Measurements from ENCODE around the gene DUSP1. TPM values are rescaled to one million over a fixed set of nuclear protein-coding genes. Genes with fewer than 3 reads are reported as not detected.

Gene DUSP1
- total and polyA plus RNA-seq, 9 of the 15 experiments (the other 6 are each of a cell fraction or from before 2014, with no cell fraction given), result 2.1 to 14.2 (median 8.5) TPM

- TF ChIP-seq GTF2E2 (tag; IDR thresholded peaks at IDR 0.05), result no peak
- no peak for TF ChIP-seq ZNF217 (CRISPR knock-in tag; IDR thresholded peaks at IDR 0.05)
- TF ChIP-seq PHF20 (IDR thresholded peaks at IDR 0.05; ENCODE audit: partially characterized antibody), result peak; percentile 72
- TF ChIP-seq ZFP36 (IDR thresholded peaks at IDR 0.05; ENCODE audit: low read depth, low read length, partially characterized antibody), result no peak
- TF ChIP-seq PREB (CRISPR knock-in tag; IDR thresholded peaks at IDR 0.05), result no peak
- TF ChIP-seq, protein P1, sequence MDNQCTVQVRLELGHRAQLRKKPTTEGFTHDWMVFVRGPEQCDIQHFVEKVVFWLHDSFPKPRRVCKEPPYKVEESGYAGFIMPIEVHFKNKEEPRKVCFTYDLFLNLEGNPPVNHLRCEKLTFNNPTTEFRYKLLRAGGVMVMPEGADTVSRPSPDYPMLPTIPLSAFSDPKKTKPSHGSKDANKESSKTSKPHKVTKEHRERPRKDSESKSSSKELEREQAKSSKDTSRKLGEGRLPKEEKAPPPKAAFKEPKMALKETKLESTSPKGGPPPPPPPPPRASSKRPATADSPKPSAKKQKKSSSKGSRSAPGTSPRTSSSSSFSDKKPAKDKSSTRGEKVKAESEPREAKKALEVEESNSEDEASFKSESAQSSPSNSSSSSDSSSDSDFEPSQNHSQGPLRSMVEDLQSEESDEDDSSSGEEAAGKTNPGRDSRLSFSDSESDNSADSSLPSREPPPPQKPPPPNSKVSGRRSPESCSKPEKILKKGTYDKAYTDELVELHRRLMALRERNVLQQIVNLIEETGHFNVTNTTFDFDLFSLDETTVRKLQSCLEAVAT (IDR thresholded peaks at IDR 0.05), result peak; percentile 75; a peak in 2 of 4 replicates
- TF ChIP-seq CHD2 (IDR thresholded peaks at IDR 0.05; ENCODE audit: low read depth, low read length), result no peak
- no peak for TF ChIP-seq ZBTB7A (IDR thresholded peaks at IDR 0.05; ENCODE audit: borderline replicate concordance, control insufficient read depth, low read depth, low read length)
- TF ChIP-seq HDGF (IDR thresholded peaks at IDR 0.05), result peak; percentile 89
- peak; percentile 11 for TF ChIP-seq ZNF280A (IDR thresholded peaks at IDR 0.05; ENCODE audit: low read depth, partially characterized antibody)
- TF ChIP-seq FOSL1 (tag; conservative IDR thresholded peaks at IDR 0.05), result no peak
- TF ChIP-seq, protein P2, sequence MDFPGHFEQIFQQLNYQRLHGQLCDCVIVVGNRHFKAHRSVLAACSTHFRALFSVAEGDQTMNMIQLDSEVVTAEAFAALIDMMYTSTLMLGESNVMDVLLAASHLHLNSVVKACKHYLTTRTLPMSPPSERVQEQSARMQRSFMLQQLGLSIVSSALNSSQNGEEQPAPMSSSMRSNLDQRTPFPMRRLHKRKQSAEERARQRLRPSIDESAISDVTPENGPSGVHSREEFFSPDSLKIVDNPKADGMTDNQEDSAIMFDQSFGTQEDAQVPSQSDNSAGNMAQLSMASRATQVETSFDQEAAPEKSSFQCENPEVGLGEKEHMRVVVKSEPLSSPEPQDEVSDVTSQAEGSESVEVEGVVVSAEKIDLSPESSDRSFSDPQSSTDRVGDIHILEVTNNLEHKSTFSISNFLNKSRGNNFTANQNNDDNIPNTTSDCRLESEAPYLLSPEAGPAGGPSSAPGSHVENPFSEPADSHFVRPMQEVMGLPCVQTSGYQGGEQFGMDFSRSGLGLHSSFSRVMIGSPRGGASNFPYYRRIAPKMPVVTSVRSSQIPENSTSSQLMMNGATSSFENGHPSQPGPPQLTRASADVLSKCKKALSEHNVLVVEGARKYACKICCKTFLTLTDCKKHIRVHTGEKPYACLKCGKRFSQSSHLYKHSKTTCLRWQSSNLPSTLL (IDR thresholded peaks at IDR 0.05), result peak; percentile 50; the same call in 1 of the 2 replicates
- TF ChIP-seq, protein P3, sequence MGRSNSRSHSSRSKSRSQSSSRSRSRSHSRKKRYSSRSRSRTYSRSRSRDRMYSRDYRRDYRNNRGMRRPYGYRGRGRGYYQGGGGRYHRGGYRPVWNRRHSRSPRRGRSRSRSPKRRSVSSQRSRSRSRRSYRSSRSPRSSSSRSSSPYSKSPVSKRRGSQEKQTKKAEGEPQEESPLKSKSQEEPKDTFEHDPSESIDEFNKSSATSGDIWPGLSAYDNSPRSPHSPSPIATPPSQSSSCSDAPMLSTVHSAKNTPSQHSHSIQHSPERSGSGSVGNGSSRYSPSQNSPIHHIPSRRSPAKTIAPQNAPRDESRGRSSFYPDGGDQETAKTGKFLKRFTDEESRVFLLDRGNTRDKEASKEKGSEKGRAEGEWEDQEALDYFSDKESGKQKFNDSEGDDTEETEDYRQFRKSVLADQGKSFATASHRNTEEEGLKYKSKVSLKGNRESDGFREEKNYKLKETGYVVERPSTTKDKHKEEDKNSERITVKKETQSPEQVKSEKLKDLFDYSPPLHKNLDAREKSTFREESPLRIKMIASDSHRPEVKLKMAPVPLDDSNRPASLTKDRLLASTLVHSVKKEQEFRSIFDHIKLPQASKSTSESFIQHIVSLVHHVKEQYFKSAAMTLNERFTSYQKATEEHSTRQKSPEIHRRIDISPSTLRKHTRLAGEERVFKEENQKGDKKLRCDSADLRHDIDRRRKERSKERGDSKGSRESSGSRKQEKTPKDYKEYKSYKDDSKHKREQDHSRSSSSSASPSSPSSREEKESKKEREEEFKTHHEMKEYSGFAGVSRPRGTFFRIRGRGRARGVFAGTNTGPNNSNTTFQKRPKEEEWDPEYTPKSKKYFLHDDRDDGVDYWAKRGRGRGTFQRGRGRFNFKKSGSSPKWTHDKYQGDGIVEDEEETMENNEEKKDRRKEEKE (IDR thresholded peaks at IDR 0.05; ENCODE audit: borderline replicate concordance in 1 of 2, control insufficient read depth in 1 of 2, low read depth in 2 of 2, low read length in 1 of 2), result peak in 1 of 2 experiments; percentile 37; a peak in 1 of 4 replicates
- TF ChIP-seq TARDBP (IDR thresholded peaks at IDR 0.05), result no peak
- 0 out of 2 replicates have a peak, but pooled peaks have one; percentile 42 for TF ChIP-seq ZEB2 (IDR thresholded peaks at IDR 0.05)
- TF ChIP-seq CC2D1A (IDR thresholded peaks at IDR 0.05), result no peak
Measured at GRCh38 chr5:172786736-172787462, 15.9 kb upstream of the DUSP1 start (continued).
